A549 (cell line): Measurements from ENCODE around the gene SRGAP3.

Experiments
- BHLHE40 ChIP-seq: IDR thresholded peaks from 2 replicates; pipeline ENCODE4 v1.6.1; 2012; ENCODE audit warnings: low read depth, low read length, inconsistent platforms
- EP300 ChIP-seq, 2 experiments: fragments of >200 bp; sonication (Bioruptor Twin); formaldehyde crosslinking; IDR thresholded peaks; 2 replicates in 1 of 2; 3 replicates in 1 of 2; pipeline ENCODE4 v1.6.1; 2016 to 2017
- JUNB ChIP-seq: fragments of >200 bp; sonication (Bioruptor Twin); formaldehyde crosslinking; IDR thresholded peaks from 2 replicates; pipeline ENCODE4 v1.6.1; 2016
- MAZ ChIP-seq: fragments of 150-350 bp; IDR thresholded peaks from 2 replicates; pipeline ENCODE4 v1.6.1; 2014; ENCODE audit warnings: antibody characterized with exemption, low read depth, low read length, borderline replicate concordance
- POLR2A ChIP-seq: IDR thresholded peaks from 2 replicates; pipeline ENCODE4 v1.6.1; 2012; ENCODE audit warnings: mild to moderate bottlenecking, low read length
- TF ChIP-seq, protein P1 (sequence below): fragments of >200 bp; sonication (Bioruptor Twin); formaldehyde crosslinking; IDR thresholded peaks from 3 replicates; pipeline ENCODE4 v1.5.1; 2016
- TF ChIP-seq, protein P2 (sequence below): fragments of 250-450 bp; sonication (Bioruptor Pico); IDR thresholded peaks from 2 replicates; pipeline ENCODE4 v1.5.0; 2021; ENCODE audit warnings: mild to moderate bottlenecking, moderate library complexity, borderline replicate concordance
- TF ChIP-seq, protein P3 (sequence below): fragments of 250-450 bp; sonication (Bioruptor Pico); IDR thresholded peaks from 2 replicates; pipeline ENCODE4 v1.5.0; 2020; ENCODE audit warnings: low read depth, mild to moderate bottlenecking, moderate library complexity

DNA sequence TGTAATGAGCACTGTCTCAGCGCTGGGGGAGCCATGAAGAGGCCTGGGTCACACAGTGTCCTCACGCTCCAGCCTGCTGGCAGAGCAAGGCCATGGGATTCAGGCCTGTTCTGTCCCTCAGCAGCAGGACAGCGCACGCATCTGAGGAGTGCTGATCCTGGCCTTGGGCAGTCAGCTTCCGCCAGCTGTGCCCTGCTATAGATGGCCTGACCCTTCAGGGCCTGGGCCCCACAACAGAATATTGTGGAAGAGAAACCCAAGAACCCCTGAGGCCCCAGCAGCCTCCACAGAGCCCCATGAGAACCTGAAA is 78.6 kb downstream of the SRGAP3 start:
- TF ChIP-seq, protein P1, sequence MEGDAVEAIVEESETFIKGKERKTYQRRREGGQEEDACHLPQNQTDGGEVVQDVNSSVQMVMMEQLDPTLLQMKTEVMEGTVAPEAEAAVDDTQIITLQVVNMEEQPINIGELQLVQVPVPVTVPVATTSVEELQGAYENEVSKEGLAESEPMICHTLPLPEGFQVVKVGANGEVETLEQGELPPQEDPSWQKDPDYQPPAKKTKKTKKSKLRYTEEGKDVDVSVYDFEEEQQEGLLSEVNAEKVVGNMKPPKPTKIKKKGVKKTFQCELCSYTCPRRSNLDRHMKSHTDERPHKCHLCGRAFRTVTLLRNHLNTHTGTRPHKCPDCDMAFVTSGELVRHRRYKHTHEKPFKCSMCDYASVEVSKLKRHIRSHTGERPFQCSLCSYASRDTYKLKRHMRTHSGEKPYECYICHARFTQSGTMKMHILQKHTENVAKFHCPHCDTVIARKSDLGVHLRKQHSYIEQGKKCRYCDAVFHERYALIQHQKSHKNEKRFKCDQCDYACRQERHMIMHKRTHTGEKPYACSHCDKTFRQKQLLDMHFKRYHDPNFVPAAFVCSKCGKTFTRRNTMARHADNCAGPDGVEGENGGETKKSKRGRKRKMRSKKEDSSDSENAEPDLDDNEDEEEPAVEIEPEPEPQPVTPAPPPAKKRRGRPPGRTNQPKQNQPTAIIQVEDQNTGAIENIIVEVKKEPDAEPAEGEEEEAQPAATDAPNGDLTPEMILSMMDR = no peak
- TF ChIP-seq POLR2A (no peak), JUNB (no peak), MAZ (no peak), EP300 (IDR thresholded peaks at IDR 0.05) (no peak), BHLHE40 (no peak)
- TF ChIP-seq, protein P2, sequence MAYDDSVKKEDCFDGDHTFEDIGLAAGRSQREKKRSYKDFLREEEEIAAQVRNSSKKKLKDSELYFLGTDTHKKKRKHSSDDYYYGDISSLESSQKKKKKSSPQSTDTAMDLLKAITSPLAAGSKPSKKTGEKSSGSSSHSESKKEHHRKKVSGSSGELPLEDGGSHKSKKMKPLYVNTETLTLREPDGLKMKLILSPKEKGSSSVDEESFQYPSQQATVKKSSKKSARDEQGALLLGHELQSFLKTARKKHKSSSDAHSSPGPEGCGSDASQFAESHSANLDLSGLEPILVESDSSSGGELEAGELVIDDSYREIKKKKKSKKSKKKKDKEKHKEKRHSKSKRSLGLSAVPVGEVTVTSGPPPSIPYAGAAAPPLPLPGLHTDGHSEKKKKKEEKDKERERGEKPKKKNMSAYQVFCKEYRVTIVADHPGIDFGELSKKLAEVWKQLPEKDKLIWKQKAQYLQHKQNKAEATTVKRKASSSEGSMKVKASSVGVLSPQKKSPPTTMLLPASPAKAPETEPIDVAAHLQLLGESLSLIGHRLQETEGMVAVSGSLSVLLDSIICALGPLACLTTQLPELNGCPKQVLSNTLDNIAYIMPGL (CRISPR knock-in tag) = no peak
- TF ChIP-seq, protein P3, sequence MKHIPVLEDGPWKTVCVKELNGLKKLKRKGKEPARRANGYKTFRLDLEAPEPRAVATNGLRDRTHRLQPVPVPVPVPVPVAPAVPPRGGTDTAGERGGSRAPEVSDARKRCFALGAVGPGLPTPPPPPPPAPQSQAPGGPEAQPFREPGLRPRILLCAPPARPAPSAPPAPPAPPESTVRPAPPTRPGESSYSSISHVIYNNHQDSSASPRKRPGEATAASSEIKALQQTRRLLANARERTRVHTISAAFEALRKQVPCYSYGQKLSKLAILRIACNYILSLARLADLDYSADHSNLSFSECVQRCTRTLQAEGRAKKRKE (CRISPR knock-in tag) = no peak
